Activated T-helper 9 cell treated with anti-CD3 and anti-CD28 coated beads, Interleukin-2, amount 50 U/mL, for 16 hours (primary cell): ENCODE results near the gene MSANTD1.

Source experiments
- DNase-seq: peaks from one replicate; pipeline ENCODE4 v3.0.0-alpha.2; 2020; ENCODE audit warnings: low read depth

Gene MSANTD1

DNA sequence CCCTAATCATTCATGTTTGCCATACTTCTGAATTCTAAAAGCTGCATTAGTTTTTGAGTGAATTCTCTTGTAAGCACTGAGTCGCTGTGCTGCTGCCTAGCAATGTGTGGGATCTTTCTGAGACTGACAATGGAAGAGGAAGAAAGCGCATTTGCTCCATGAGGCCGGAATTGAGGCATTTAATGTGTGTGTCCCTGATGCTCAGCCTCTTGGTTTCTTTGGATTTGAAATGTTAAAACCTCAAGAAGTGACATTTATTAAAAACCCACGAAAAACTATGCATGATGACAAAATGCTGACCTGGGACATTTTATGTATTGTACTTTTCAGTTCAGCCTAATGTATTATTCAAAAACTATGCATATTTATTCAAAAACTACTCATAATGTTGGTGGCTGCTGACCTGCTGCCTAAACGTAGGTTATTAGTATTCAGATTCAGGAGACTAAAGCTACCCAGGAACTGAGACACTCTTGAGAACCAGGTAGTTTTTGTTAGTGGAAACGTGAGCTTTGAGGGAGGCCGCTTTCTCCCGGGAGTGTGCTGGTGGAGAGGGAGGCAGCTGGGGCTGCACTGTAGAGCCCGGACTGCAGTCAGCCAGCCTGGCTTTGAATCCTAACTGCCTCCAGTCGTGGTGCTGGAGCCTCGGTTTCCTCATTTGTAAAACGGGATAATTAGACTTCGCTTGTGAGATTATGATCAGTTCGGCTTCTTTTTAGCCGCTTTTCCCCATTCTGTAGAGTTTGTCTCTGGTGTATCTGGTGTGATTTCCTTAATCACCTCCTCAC is 55.2 kb downstream of the MSANTD1 start:
- DNase-seq, result no peak

DNA sequence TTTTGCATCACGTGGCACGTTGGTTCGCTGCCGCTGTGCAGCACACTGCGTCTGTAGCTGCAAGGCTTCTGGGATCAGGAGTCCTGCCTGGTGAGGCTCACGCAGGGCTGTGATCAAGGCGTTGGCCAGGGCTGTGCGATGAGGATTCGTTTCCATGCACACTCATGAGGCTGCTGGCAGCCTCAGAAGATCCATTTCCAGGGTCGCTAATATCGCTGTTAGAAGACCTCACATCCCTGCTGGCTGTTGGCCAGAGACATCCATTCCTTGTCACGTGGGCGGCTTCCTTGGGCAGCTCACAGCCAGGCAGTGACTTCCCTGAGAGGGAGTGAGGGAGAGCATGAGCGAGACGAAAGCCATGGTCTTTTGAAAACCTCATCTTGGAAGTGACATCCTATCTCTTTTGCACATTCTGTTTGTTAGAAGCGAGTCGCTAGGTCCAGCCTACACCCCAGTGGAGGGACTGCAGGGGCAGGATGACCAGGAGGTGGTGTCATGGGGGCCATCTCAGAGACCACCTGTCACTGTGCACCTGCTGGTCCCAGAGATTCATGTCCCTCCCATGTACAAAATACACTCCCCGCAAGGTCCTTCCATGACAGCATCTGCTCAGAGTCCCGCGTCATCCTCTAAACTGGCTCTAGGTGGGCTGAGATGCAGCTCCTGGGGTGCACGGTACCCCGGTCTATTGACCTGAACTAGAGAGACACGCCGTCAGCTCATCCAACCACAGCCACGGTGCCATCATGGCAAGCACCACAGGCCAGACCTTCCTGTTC is 56.1 kb downstream of the MSANTD1 start:
- no peak for DNase-seq

DNA sequence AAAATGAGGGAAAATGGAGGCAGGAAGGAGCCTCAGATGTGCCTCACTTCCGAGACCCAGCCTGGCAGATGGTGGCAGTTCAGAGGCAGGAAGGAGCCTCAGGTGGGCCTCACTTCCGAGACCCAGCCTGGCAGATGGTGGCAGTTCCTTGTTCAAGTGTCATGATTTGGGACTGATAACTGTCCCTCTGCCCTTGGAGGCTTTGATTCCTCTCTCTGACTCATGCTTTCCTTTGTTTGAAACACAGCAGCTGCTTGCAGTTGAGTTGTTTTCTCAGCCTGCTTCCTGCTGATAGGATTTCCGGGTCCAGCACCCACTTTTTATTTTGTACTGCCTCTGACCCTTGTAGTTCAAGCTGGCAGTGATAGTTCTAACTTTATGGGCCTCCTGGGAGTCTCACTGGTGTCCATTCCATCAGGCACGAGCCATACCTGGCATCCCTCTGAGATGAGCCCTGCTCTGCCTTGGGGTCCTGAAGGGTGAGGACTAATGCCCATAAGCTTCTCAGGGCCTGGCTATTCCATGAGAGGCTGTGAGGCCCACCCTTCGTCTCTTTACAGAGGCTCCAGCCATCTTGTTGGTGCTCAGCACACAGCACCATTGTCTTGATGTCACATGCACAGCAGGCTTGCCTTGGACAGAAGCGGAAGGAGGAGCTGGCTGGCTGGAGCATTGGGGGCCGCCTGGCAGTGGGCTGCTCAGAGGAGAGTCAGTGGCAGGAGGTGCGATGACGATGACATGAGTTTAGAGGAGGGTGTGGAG is 56.8 kb downstream of the MSANTD1 start:
- no peak for DNase-seq
